Thyroid gland (tissue), 4 donors: Measurements from ENCODE around the gene TMC8. TPM values are rescaled to one million over a fixed set of nuclear protein-coding genes. Genes with fewer than 3 reads are reported as not detected.
A peak's percentile ranks its signal among the peaks of the same experiment; 100 is the strongest.

Experiments used
- DNase-seq, 2 donors: peaks; one replicate each; pipeline ENCODE4 v3.0.0-alpha.2; 2019
- H3K27ac ChIP-seq, 3 donors: fragments of 200-600 bp; sonication (generic); 1 replicate in 2 of 3; 2 replicates in 1 of 3; pipeline ENCODE4 v1.5.1; 2016 to 2019; ENCODE audit warnings: mild to moderate bottlenecking in 1 of 3, moderate library complexity in 1 of 3
- H3K27me3 ChIP-seq: fragments of 200-600 bp; sonication (generic); one replicate; pipeline ENCODE4 v1.5.1; 2019
- H3K36me3 ChIP-seq, 2 donors: fragments of 200-600 bp; sonication (generic); one replicate each; pipeline ENCODE4 v1.5.1; 2016 to 2019
- H3K4me1 ChIP-seq, 2 donors: fragments of 200-600 bp; sonication (generic); one replicate each; pipeline ENCODE4 v1.5.1; 2017 to 2019
- H3K4me3 ChIP-seq, 3 donors: fragments of 200-600 bp; sonication (generic); replicated peaks in 1 of 3; 1 replicate in 2 of 3; 2 replicates in 1 of 3; pipeline ENCODE4 v1.5.1; 2016; ENCODE audit warnings: mild to moderate bottlenecking in 1 of 3
- H3K9me3 ChIP-seq: fragments of 200-600 bp; sonication (generic); one replicate; pipeline ENCODE4 v1.5.1; 2017
- CTCF ChIP-seq, 6 experiments: fragments of 200-600 bp in 3 of 6; fragments of 450-650 bp in 3 of 6; sonication (generic) in 3 of 6; IDR thresholded peaks; one replicate each; pipeline ENCODE4 v1.5.1; 2016 to 2019; ENCODE audit warnings: antibody characterized with exemption in 6 of 6, mild to moderate bottlenecking in 2 of 6, inconsistent platforms in 1 of 6, moderate library complexity in 1 of 6
- POLR2A ChIP-seq, 2 donors: fragments of 450-650 bp; IDR thresholded peaks; one replicate each; pipeline ENCODE4 v1.6.1; 2017; ENCODE audit warnings: antibody characterized with exemption in 2 of 2, mild to moderate bottlenecking in 2 of 2, moderate library complexity in 1 of 2
- WGBS, 2 donors: methylation state at CpG; one replicate each; pipeline ENCODE4 v1.1.5; 2017; 5-methylcytosine and 5-hydroxymethylcytosine counted together
- intact Hi-C: fragments of 100-400 bp; cut with DNase I; formaldehyde crosslinking; loops from one replicate; pipeline ENCODE4 v1.15.1; 2023
- total RNA-seq, 4 donors: library from RNA; depleted of rRNA; stranded (reverse); fragments of >200 nt; gene quantifications; one replicate each; pipeline ENCODE4 v1.2.3, GENCODE V29; 2016

The TMC8 gene
- total RNA-seq, 4 donors from 2014 or later: 1.4 to 4.7 (median 1.9) TPM

DNA sequence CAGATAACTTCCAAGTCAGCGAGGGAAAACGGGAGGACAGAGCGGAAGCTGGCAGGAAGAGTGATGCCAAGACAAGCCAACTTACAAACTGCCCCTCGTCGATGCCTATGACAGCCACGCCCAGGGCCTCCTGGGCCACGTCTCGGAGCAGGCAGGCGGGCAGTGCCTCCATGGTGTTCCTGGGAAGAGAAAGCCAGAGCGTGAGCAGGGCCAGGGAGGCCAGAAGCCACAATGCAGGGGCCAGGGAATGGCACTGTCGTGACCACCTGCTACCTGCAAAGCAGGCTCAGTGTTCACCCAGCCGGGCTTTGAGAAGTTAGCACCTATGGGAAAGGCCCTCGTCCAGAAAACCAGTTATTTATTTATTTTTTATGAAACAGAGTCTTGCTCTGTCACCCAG is 51.9 kb downstream of the TMC8 start:
- no peak for TF ChIP-seq POLR2A (IDR thresholded peaks at IDR 0.05)
- no peak for DNase-seq
- Histone ChIP-seq H3K27ac (no peak overlapping the region), H3K4me1 (peaks cover 13 to 31% of the 10 kb centered on the region in 2 donors), H3K36me3 (no peaks in the 10 kb centered on the region), H3K4me3 (no peak overlapping the region), H3K27me3 (no peaks in the 10 kb centered on the region), H3K9me3 (no peaks in the 10 kb centered on the region)
- WGBS, 2 donors: 91 to 92% methylated on average over 13 of the region's 13 CpGs
- intact Hi-C loops: no loop called here

DNA sequence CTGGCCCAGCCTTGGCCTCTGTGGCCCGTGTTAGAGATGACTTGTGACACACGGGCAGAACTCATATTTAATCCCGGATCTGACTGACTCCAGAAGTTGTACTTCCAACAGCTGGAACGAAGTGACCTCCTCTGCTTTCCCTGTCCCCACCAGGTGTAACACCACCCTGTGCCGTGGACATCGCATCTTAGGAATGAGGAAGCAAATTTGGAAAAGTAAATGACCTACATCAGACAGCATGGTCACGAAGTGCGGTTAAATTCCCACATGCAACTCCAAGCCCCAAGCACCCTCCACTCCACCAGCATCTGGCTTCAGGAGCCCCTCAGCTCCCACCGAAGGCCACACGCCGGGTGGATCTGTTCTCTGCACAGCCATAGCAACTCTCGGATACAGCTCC is 53.3 kb downstream of the TMC8 start:
- no peaks in the 10 kb centered on the region for H3K9me3 ChIP-seq
- no peaks in the 10 kb centered on the region for H3K27me3 ChIP-seq
- peaks cover 17 to 32% of the 10 kb centered on the region in 2 donors for H3K4me1 ChIP-seq
- peak overlapping the region in 2 of 3 donors; percentile 51 to 65 for H3K27ac ChIP-seq
- no peak overlapping the region for H3K4me3 ChIP-seq
- no peak for DNase-seq
- intact Hi-C loops: no loop called here
- TF ChIP-seq CTCF (IDR thresholded peaks at IDR 0.05): no peak
- no peak for TF ChIP-seq POLR2A (IDR thresholded peaks at IDR 0.05)
- WGBS, 2 donors: 92 to 94% methylated on average over 12 of the region's 12 CpGs
- H3K36me3 ChIP-seq: no peaks in the 10 kb centered on the region

DNA sequence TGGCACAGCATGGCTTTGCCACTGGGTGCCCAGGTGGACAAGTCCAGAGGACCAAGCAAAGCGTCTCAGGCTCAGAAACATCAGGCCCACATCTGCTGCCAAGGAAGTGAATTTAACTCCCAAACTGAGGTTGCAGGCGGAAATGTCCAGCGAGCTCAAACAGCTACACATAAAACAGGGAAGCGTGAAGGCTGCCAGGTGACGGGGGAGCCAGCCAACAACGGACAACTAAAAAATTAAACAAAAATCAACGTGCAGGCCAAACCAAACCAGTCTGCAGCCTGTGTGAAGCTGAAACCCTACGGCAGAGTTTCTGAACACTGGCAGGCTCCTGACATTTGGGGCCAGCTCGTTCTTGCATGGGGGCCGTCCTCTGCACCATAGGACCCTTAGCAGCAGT is 53.8 kb downstream of the TMC8 start:
- Histone ChIP-seq H3K4me3 (no peak overlapping the region), H3K9me3 (no peaks in the 10 kb centered on the region), H3K36me3 (no peaks in the 10 kb centered on the region), H3K27ac (peak overlapping the region in 2 of 3 donors; percentile 51 to 65), H3K27me3 (no peaks in the 10 kb centered on the region), H3K4me1 (peaks cover 17 to 32% of the 10 kb centered on the region in 2 donors)
- intact Hi-C loops: no loop called here
- DNase-seq: peak; percentile 20 to 59
- TF ChIP-seq POLR2A (IDR thresholded peaks at IDR 0.05): no peak
- TF ChIP-seq CTCF (IDR thresholded peaks at IDR 0.05): no peak
- WGBS, 2 donors: 55 to 65% methylated on average over 10 of the region's 10 CpGs

DNA sequence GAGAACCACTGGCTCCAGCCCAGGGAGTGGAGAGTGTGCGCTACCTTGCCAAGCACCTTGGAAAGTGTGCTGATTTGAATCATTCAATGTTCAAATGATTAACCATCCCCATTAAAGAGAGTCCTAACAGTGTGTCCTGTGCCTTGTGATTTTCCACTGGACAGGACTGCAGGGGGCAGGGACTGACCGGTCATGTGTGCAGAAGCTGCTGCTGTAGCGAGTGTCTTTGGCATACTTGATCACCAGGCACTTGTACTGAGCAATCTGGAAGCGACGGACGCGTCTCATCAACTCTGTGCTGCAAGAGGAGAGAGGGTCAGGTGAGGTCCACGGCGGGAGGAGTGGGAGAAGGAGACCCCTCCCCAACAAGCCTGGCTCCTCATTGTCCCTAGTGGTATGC is 54.3 kb downstream of the TMC8 start:
- 29 to 52% methylated on average over 4 to 9 of the region's 9 CpGs for WGBS, 2 donors
- Histone ChIP-seq H3K4me1 (peaks cover 17 to 32% of the 10 kb centered on the region in 2 donors), H3K4me3 (no peak overlapping the region), H3K27me3 (no peaks in the 10 kb centered on the region), H3K27ac (peak overlapping the region; percentile 19 to 65 (median 51)), H3K9me3 (no peaks in the 10 kb centered on the region), H3K36me3 (no peaks in the 10 kb centered on the region)
- TF ChIP-seq CTCF (IDR thresholded peaks at IDR 0.05) (peak in 2 of 6 experiments; percentile 4 to 10), POLR2A (IDR thresholded peaks at IDR 0.05) (peak in 1 of 2 donors; percentile 64)
- DNase-seq: peak; percentile 84 to 86
- intact Hi-C loops: no loop called here

- H3K4me1 ChIP-seq: peaks cover 17 to 32% of the 10 kb centered on the region in 2 donors
- DNase-seq: peak; percentile 21 to 30
- 63 to 68% methylated on average over 7 to 9 of the region's 10 CpGs for WGBS, 2 donors
- TF ChIP-seq POLR2A (IDR thresholded peaks at IDR 0.05) (no peak), CTCF (IDR thresholded peaks at IDR 0.05) (no peak)
- no peaks in the 10 kb centered on the region for H3K9me3 ChIP-seq
- H3K27me3 ChIP-seq: no peaks in the 10 kb centered on the region
- intact Hi-C loops: no loop called here
- H3K36me3 ChIP-seq: no peaks in the 10 kb centered on the region
- H3K4me3 ChIP-seq: peak overlapping the region in 1 of 3 donors; percentile 37
- H3K27ac ChIP-seq: peak overlapping the region in 1 of 3 donors; percentile 36
Observed at GRCh38 chr17:78185981-78186691, 55.6 kb downstream of the TMC8 start.
